Measurements from ENCODE around the gene TMTC1.

DNA sequence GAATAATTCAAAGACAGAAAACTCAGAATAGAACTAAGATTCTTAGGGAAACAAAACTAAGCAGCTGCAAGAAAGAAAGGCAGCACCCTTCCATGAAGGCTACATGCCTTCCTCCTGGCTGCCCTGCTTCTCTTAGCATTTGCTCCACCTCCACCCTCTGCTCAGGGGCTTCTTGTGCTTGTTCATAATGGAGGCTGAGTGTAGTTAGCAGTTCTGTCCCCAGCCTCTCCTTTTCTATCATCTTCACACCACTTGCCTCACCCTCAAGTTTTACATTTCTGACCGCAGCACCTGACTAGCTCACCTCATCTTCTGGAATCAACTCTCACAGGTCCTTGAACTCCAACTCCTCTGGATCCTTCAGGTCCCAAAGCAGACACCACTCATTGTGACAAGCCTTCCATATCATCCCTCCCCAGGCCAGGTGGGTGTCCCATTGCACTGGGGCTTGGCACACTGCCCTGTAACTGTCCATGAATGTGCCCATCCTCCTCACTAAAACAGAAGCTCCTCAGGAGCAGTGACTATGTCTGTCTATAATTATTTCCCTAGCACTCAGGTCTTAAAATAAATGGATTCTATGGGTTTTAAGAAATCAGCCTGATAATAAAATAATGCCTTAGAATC lies 139.1 kb downstream of the TMTC1 start:
- TF ChIP-seq POLR2A (IDR thresholded peaks at IDR 0.05; ENCODE audit: low read length) (no peak), GATA1 (IDR thresholded peaks at IDR 0.05; ENCODE audit: low read depth, low read length) (no peak)
